ENCODE measurements around the gene LGI4.

GRCh38 chr19:35084509-35084762 is 50.4 kb downstream of the LGI4 start:
- no peak for TF ChIP-seq CTCF (IDR thresholded peaks at IDR 0.05)
- no peak for TF ChIP-seq POLR2AphosphoS5 (IDR thresholded peaks at IDR 0.05)

Measured in esophagus muscularis mucosa (tissue), 3 donors.